ENCODE data around the gene TMEM54.

DNA sequence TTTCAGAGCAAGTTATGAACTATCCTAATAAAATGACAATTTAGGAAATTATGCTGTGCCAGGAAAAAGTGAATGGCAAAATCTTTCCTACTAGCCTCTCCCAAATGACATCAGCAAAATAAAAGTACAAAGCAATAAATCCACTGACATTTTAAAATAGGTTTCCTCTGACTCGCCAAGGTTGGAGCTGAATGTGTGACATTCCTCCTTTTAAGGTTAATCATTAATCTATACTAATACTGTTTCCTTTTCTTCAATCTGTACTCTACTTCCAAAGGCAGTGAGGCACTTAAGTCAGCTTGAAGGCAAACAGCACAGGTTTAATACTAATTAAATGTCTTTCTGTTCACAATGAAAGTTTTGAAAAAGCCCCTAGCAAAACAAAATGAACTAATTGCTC, 47.7 kb upstream of the TMEM54 start:
- TF ChIP-seq GATA2 (IDR thresholded peaks at IDR 0.05; ENCODE audit: low read depth, low read length) (no peak), GATA3 (IDR thresholded peaks at IDR 0.05; ENCODE audit: low read depth, low read length) (no peak)

Measured in SH-SY5Y (cell line).